Measurements from ENCODE around the gene SLC25A39. TPM values are rescaled to one million over a fixed set of nuclear protein-coding genes. Genes with fewer than 3 reads are reported as not detected.
"Not testable (repeated sequence)": the region's sequence is repeated elsewhere in the genome, so short reads cannot be mapped to it uniquely, and the experiment has no call there.

The SLC25A39 gene
- total RNA-seq: 172 TPM in 2 replicates

- peaks cover 20% of the 10 kb centered on the region for H3K36me3 Mint-ChIP-seq (ENCODE audit: low read depth)
- no peaks in the 10 kb centered on the region for H3K9me3 Mint-ChIP-seq
- peak within 1 kb of the TSS; percentile 96 for H3K27ac Mint-ChIP-seq
- DNase-seq: peak; percentile 99
- H3K4me3 Mint-ChIP-seq: peak within 1 kb of the TSS; percentile 94
- intact Hi-C loops (cut with micrococcal nuclease): loop anchor here (1.0 to 5.0 kb wide), 4 partner anchors 16 to 258 kb away; partner anchors contain the start of genes HROB, LSM12 and RUNDC3A
- peaks cover 20% of the 10 kb centered on the region for H3K4me1 Mint-ChIP-seq
- no peaks in the 10 kb centered on the region for H3K27me3 Mint-ChIP-seq
Measured at GRCh38 chr17:44324571-44325275, at the start of gene SLC25A39. Gene SLC25A39 (minus strand): TSS chr17:44324823. CDS start chr17:44323562, 1,261 bp downstream.

- Mint-ChIP-seq H3K9me3 (no peaks in the 10 kb centered on the region), H3K27ac (no peak overlapping the region), H3K36me3 (ENCODE audit: low read depth) (no peaks in the 10 kb centered on the region), H3K4me3 (no peak overlapping the region), H3K4me1 (peaks cover 2% of the 10 kb centered on the region), H3K27me3 (peaks cover 18% of the 10 kb centered on the region)
- intact Hi-C loops (cut with micrococcal nuclease): no loop called here
- no peak for DNase-seq
Measured at GRCh38 chr17:44372036-44372435, 47.4 kb upstream of the SLC25A39 start.

- Mint-ChIP-seq H3K27me3 (peaks cover 40% of the 10 kb centered on the region), H3K4me3 (peak overlapping the region; percentile 30)
- H3K27ac Mint-ChIP-seq; intact Hi-C loops (cut with micrococcal nuclease); H3K9me3 Mint-ChIP-seq; H3K36me3 Mint-ChIP-seq (ENCODE audit: low read depth); H3K4me1 Mint-ChIP-seq: not testable (repeated sequence)
- DNase-seq: peak; percentile 69
Measured at GRCh38 chr17:44369414-44370023, 44.9 kb upstream of the SLC25A39 start.

- DNase-seq; H3K27ac Mint-ChIP-seq; intact Hi-C loops (cut with micrococcal nuclease); H3K36me3 Mint-ChIP-seq (ENCODE audit: low read depth); H3K4me3 Mint-ChIP-seq; H3K4me1 Mint-ChIP-seq; H3K9me3 Mint-ChIP-seq: not testable (repeated sequence)
- H3K27me3 Mint-ChIP-seq: peaks cover 40% of the 10 kb centered on the region
Measured at GRCh38 chr17:44368391-44369243, 44.0 kb upstream of the SLC25A39 start.

GRCh38 chr17:44367231-44367979 is 42.8 kb upstream of the SLC25A39 start:
- Mint-ChIP-seq H3K36me3 (ENCODE audit: low read depth) (no peaks in the 10 kb centered on the region), H3K9me3 (no peaks in the 10 kb centered on the region), H3K4me1 (peaks cover 2% of the 10 kb centered on the region), H3K4me3 (no peak overlapping the region), H3K27ac (no peak overlapping the region), H3K27me3 (peaks cover 43% of the 10 kb centered on the region)
- intact Hi-C loops (cut with micrococcal nuclease): no loop called here
- DNase-seq: no peak

GRCh38 chr17:44365051-44365450 is 40.4 kb upstream of the SLC25A39 start:
- H3K36me3 Mint-ChIP-seq (ENCODE audit: low read depth); H3K4me1 Mint-ChIP-seq; DNase-seq; H3K27ac Mint-ChIP-seq; H3K4me3 Mint-ChIP-seq; H3K9me3 Mint-ChIP-seq; intact Hi-C loops (cut with micrococcal nuclease): not testable (repeated sequence)
- H3K27me3 Mint-ChIP-seq: peaks cover 48% of the 10 kb centered on the region

- Mint-ChIP-seq H3K27me3 (peaks cover 50% of the 10 kb centered on the region), H3K27ac (no peak within 1 kb of the TSS), H3K4me3 (peak within 1 kb of the TSS; percentile 80), H3K36me3 (ENCODE audit: low read depth) (no peaks in the 10 kb centered on the region), H3K9me3 (no peaks in the 10 kb centered on the region), H3K4me1 (no peaks in the 10 kb centered on the region)
- peak; percentile 92 for DNase-seq
- intact Hi-C loops (cut with micrococcal nuclease): loop anchor here (1.0 kb wide), 1 partner anchor 22 kb away; no protein-coding TSS in a partner anchor
Measured at GRCh38 chr17:44363613-44364159, 39.1 kb upstream of the SLC25A39 start, which contains the start of gene FAM171A2. Gene FAM171A2 (minus strand): TSS chr17:44363853. CDS start chr17:44363714, 139 bp downstream.

- Mint-ChIP-seq H3K27me3 (peaks cover 50% of the 10 kb centered on the region), H3K4me3 (peak overlapping the region; percentile 80), H3K4me1 (no peaks in the 10 kb centered on the region), H3K9me3 (no peaks in the 10 kb centered on the region), H3K27ac (no peak overlapping the region), H3K36me3 (ENCODE audit: low read depth) (no peaks in the 10 kb centered on the region)
- intact Hi-C loops (cut with micrococcal nuclease): loop anchor here (1.0 kb wide), 1 partner anchor 22 kb away; no protein-coding TSS in a partner anchor
- peak; percentile 75 for DNase-seq
Measured at GRCh38 chr17:44362949-44363612, 38.5 kb upstream of the SLC25A39 start.

GRCh38 chr17:44362459-44362948 is 37.9 kb upstream of the SLC25A39 start:
- Mint-ChIP-seq H3K9me3 (no peaks in the 10 kb centered on the region), H3K27me3 (peaks cover 48% of the 10 kb centered on the region), H3K36me3 (ENCODE audit: low read depth) (no peaks in the 10 kb centered on the region), H3K4me1 (no peaks in the 10 kb centered on the region), H3K4me3 (no peak overlapping the region), H3K27ac (no peak overlapping the region)
- intact Hi-C loops (cut with micrococcal nuclease): no loop called here
- no peak for DNase-seq

GRCh38 chr17:44361292-44362260 is 37.0 kb upstream of the SLC25A39 start:
- H3K4me1 Mint-ChIP-seq: no peaks in the 10 kb centered on the region
- no peak for DNase-seq
- no peak overlapping the region for H3K4me3 Mint-ChIP-seq

GRCh38 chr17:44360826-44361225 is 36.2 kb upstream of the SLC25A39 start:
- Mint-ChIP-seq H3K4me3 (no peak overlapping the region), H3K36me3 (ENCODE audit: low read depth) (no peaks in the 10 kb centered on the region), H3K27ac (no peak overlapping the region), H3K4me1 (no peaks in the 10 kb centered on the region), H3K27me3 (peaks cover 32% of the 10 kb centered on the region), H3K9me3 (no peaks in the 10 kb centered on the region)
- no peak for DNase-seq
- intact Hi-C loops (cut with micrococcal nuclease): no loop called here

More at GRCh38 chr17:44361292-44362260, 37.0 kb upstream of the SLC25A39 start:
- H3K36me3 Mint-ChIP-seq (ENCODE audit: low read depth): no peaks in the 10 kb centered on the region
- H3K27ac Mint-ChIP-seq: no peak overlapping the region
- intact Hi-C loops (cut with micrococcal nuclease): no loop called here
- no peaks in the 10 kb centered on the region for H3K9me3 Mint-ChIP-seq
- H3K27me3 Mint-ChIP-seq: peaks cover 39% of the 10 kb centered on the region

GRCh38 chr17:44360144-44360533 is 35.5 kb upstream of the SLC25A39 start:
- Mint-ChIP-seq H3K27me3 (peaks cover 29% of the 10 kb centered on the region), H3K4me3 (no peak overlapping the region), H3K4me1 (no peaks in the 10 kb centered on the region), H3K27ac (no peak overlapping the region), H3K9me3 (no peaks in the 10 kb centered on the region), H3K36me3 (ENCODE audit: low read depth) (no peaks in the 10 kb centered on the region)
- intact Hi-C loops (cut with micrococcal nuclease): no loop called here
- no peak for DNase-seq
